Measurements from ENCODE around the gene SMIM5.
"Not testable (repeated sequence)": the region's sequence is repeated elsewhere in the genome, so short reads cannot be mapped to it uniquely, and the experiment has no call there.

The SMIM5 gene

GRCh38 chr17:75626496-75627038 lies 6.7 kb upstream of the SMIM5 start:
- DNase-seq = no peak

- no peak for DNase-seq
These were observed 6.1 kb upstream of the SMIM5 start for GRCh38 chr17:75627094-75627493.

GRCh38 chr17:75628425-75628824 lies 4.8 kb upstream of the SMIM5 start:
- DNase-seq = no peak

- no peak for DNase-seq
These were observed 4.1 kb upstream of the SMIM5 start for GRCh38 chr17:75629157-75629556.

- DNase-seq = no peak
These were observed 2.9 kb upstream of the SMIM5 start for GRCh38 chr17:75630071-75630917.

- no peak for DNase-seq
These were observed 1.9 kb upstream of the SMIM5 start for GRCh38 chr17:75631353-75631752.

GRCh38 chr17:75632428-75632827 lies 806 bp upstream of the SMIM5 start:
- no peak for DNase-seq

GRCh38 chr17:75633486-75634375 lies 497 bp downstream of the SMIM5 start:
- DNase-seq = peak; percentile 60 to 80 (median 70)

GRCh38 chr17:75634376-75634740 lies 1.1 kb downstream of the SMIM5 start:
- DNase-seq = no peak

- DNase-seq = no peak
These were observed 1.7 kb downstream of the SMIM5 start for GRCh38 chr17:75634754-75635609.

- DNase-seq = no peak
These were observed 2.5 kb downstream of the SMIM5 start for GRCh38 chr17:75635610-75636202.

- DNase-seq = no peak
These were observed 3.3 kb downstream of the SMIM5 start for GRCh38 chr17:75636381-75637142.

- no peak for DNase-seq
These were observed 3.9 kb downstream of the SMIM5 start for GRCh38 chr17:75637143-75637538.

- no peak for DNase-seq
These were observed 4.3 kb downstream of the SMIM5 start for GRCh38 chr17:75637551-75637950.

GRCh38 chr17:75638039-75638438 lies 4.8 kb downstream of the SMIM5 start:
- not testable (repeated sequence) for DNase-seq

- no peak for DNase-seq
These were observed 5.7 kb downstream of the SMIM5 start for GRCh38 chr17:75638893-75639292.

- no peak for DNase-seq
These were observed 6.1 kb downstream of the SMIM5 start for GRCh38 chr17:75639327-75639726.

GRCh38 chr17:75639771-75640555 lies 6.7 kb downstream of the SMIM5 start:
- no peak for DNase-seq

GRCh38 chr17:75640556-75641119 lies 7.4 kb downstream of the SMIM5 start:
- DNase-seq = no peak

GRCh38 chr17:75641343-75641742 lies 8.1 kb downstream of the SMIM5 start:
- no peak for DNase-seq
